Measurements from ENCODE around the gene TAF1L. TPM values are rescaled to one million over a fixed set of nuclear protein-coding genes. Genes with fewer than 3 reads are reported as not detected.
A peak's percentile ranks its signal among the peaks of the same experiment; 100 is the strongest.
"Not testable (repeated sequence)": the region's sequence is repeated elsewhere in the genome, so short reads cannot be mapped to it uniquely, and the experiment has no call there.

TAF1L gene
- total RNA-seq, 1 experiment from 2014 or later = not detected

- not testable (repeated sequence) for H3K9me3 ChIP-seq (ENCODE audit: low read length); H3K79me2 ChIP-seq (ENCODE audit: low read length); H3K4me3 ChIP-seq (ENCODE audit: low read length); H3K36me3 ChIP-seq (ENCODE audit: insufficient read depth, low read length); H3K27me3 ChIP-seq (ENCODE audit: low read length); H3K4me1 ChIP-seq (ENCODE audit: low read length); H2AFZ ChIP-seq (ENCODE audit: low read length); H3K9ac ChIP-seq (ENCODE audit: low read length); H4K20me1 ChIP-seq (ENCODE audit: insufficient read depth, low read depth, low read length); H3K4me2 ChIP-seq (ENCODE audit: low read depth, low read length, poor library complexity, severe bottlenecking); H3K9me2 ChIP-seq (replicated peaks; ENCODE audit: insufficient read depth, low read length); H3K27ac ChIP-seq (ENCODE audit: low read length); DNase-seq
Observed at GRCh38 chr9:32633151-32633550, 2.3 kb downstream of the TAF1L start.

GRCh38 chr9:32631991-32632390 is 3.5 kb downstream of the TAF1L start:
- Histone ChIP-seq H3K9me3 (ENCODE audit: low read length) (no peaks in the 10 kb centered on the region), H3K79me2 (ENCODE audit: low read length) (no peaks in the 10 kb centered on the region), H2AFZ (ENCODE audit: low read length) (no peak overlapping the region), H3K9me2 (replicated peaks; ENCODE audit: insufficient read depth, low read length) (no peaks in the 10 kb centered on the region), H3K4me3 (ENCODE audit: low read length) (no peak overlapping the region), H3K27me3 (ENCODE audit: low read length) (no peaks in the 10 kb centered on the region), H3K36me3 (ENCODE audit: insufficient read depth, low read length) (no peaks in the 10 kb centered on the region), H4K20me1 (ENCODE audit: insufficient read depth, low read depth, low read length) (no peaks in the 10 kb centered on the region), H3K4me2 (ENCODE audit: low read depth, low read length, poor library complexity, severe bottlenecking) (no peak overlapping the region), H3K27ac (ENCODE audit: low read length) (no peak overlapping the region), H3K9ac (ENCODE audit: low read length) (no peak overlapping the region), H3K4me1 (ENCODE audit: low read length) (no peaks in the 10 kb centered on the region)
- no peak for DNase-seq

GRCh38 chr9:32627394-32627954 is 8.0 kb downstream of the TAF1L start:
- Histone ChIP-seq H3K4me2 (ENCODE audit: low read depth, low read length, poor library complexity, severe bottlenecking) (no peak overlapping the region), H3K27me3 (ENCODE audit: low read length) (no peaks in the 10 kb centered on the region), H4K20me1 (ENCODE audit: insufficient read depth, low read depth, low read length) (no peaks in the 10 kb centered on the region), H3K4me3 (ENCODE audit: low read length) (no peak overlapping the region), H3K79me2 (ENCODE audit: low read length) (no peaks in the 10 kb centered on the region), H3K9ac (ENCODE audit: low read length) (no peak overlapping the region), H3K4me1 (ENCODE audit: low read length) (no peaks in the 10 kb centered on the region), H3K9me2 (replicated peaks; ENCODE audit: insufficient read depth, low read length) (no peaks in the 10 kb centered on the region), H3K27ac (ENCODE audit: low read length) (no peak overlapping the region), H2AFZ (ENCODE audit: low read length) (no peak overlapping the region), H3K36me3 (ENCODE audit: insufficient read depth, low read length) (no peaks in the 10 kb centered on the region), H3K9me3 (ENCODE audit: low read length) (no peaks in the 10 kb centered on the region)
- DNase-seq = no peak

- Histone ChIP-seq H3K4me2 (ENCODE audit: low read depth, low read length, poor library complexity, severe bottlenecking) (no peak overlapping the region), H3K4me1 (ENCODE audit: low read length) (no peaks in the 10 kb centered on the region), H3K4me3 (ENCODE audit: low read length) (no peak overlapping the region), H3K79me2 (ENCODE audit: low read length) (no peaks in the 10 kb centered on the region), H3K36me3 (ENCODE audit: insufficient read depth, low read length) (no peaks in the 10 kb centered on the region), H3K27ac (ENCODE audit: low read length) (no peak overlapping the region), H3K9me3 (ENCODE audit: low read length) (no peaks in the 10 kb centered on the region), H4K20me1 (ENCODE audit: insufficient read depth, low read depth, low read length) (no peaks in the 10 kb centered on the region), H3K27me3 (ENCODE audit: low read length) (no peaks in the 10 kb centered on the region), H2AFZ (ENCODE audit: low read length) (no peak overlapping the region), H3K9ac (ENCODE audit: low read length) (no peak overlapping the region), H3K9me2 (replicated peaks; ENCODE audit: insufficient read depth, low read length) (no peaks in the 10 kb centered on the region)
- no peak for DNase-seq
Observed at GRCh38 chr9:32625320-32625719, 10.1 kb downstream of the TAF1L start.

GRCh38 chr9:32622948-32623347 is 12.5 kb downstream of the TAF1L start:
- Histone ChIP-seq H3K4me3 (ENCODE audit: low read length) (no peak overlapping the region), H3K9me3 (ENCODE audit: low read length) (no peaks in the 10 kb centered on the region), H3K36me3 (ENCODE audit: insufficient read depth, low read length) (no peaks in the 10 kb centered on the region), H3K4me2 (ENCODE audit: low read depth, low read length, poor library complexity, severe bottlenecking) (no peak overlapping the region), H3K4me1 (ENCODE audit: low read length) (no peaks in the 10 kb centered on the region), H3K9ac (ENCODE audit: low read length) (no peak overlapping the region), H3K27ac (ENCODE audit: low read length) (no peak overlapping the region), H2AFZ (ENCODE audit: low read length) (no peak overlapping the region), H3K27me3 (ENCODE audit: low read length) (no peaks in the 10 kb centered on the region), H3K9me2 (replicated peaks; ENCODE audit: insufficient read depth, low read length) (no peaks in the 10 kb centered on the region), H3K79me2 (ENCODE audit: low read length) (no peaks in the 10 kb centered on the region), H4K20me1 (ENCODE audit: insufficient read depth, low read depth, low read length) (no peaks in the 10 kb centered on the region)
- no peak for DNase-seq

GRCh38 chr9:32618261-32618660 is 17.2 kb downstream of the TAF1L start:
- Histone ChIP-seq H3K79me2 (ENCODE audit: low read length) (no peaks in the 10 kb centered on the region), H2AFZ (ENCODE audit: low read length) (no peak overlapping the region), H3K27ac (ENCODE audit: low read length) (no peak overlapping the region), H3K4me2 (ENCODE audit: low read depth, low read length, poor library complexity, severe bottlenecking) (no peak overlapping the region), H3K4me1 (ENCODE audit: low read length) (no peaks in the 10 kb centered on the region), H3K27me3 (ENCODE audit: low read length) (no peaks in the 10 kb centered on the region), H3K9me2 (replicated peaks; ENCODE audit: insufficient read depth, low read length) (no peaks in the 10 kb centered on the region), H4K20me1 (ENCODE audit: insufficient read depth, low read depth, low read length) (no peaks in the 10 kb centered on the region), H3K4me3 (ENCODE audit: low read length) (no peak overlapping the region), H3K9ac (ENCODE audit: low read length) (no peak overlapping the region), H3K9me3 (ENCODE audit: low read length) (no peaks in the 10 kb centered on the region), H3K36me3 (ENCODE audit: insufficient read depth, low read length) (no peaks in the 10 kb centered on the region)
- no peak for DNase-seq

GRCh38 chr9:32606811-32607210 is 28.7 kb downstream of the TAF1L start:
- no peak overlapping the region for H3K27ac ChIP-seq (ENCODE audit: low read length)
- no peaks in the 10 kb centered on the region for H4K20me1 ChIP-seq (ENCODE audit: insufficient read depth, low read depth, low read length)

GRCh38 chr9:32603914-32604852 is 31.3 kb downstream of the TAF1L start:
- Histone ChIP-seq H3K4me1 (ENCODE audit: low read length) (peaks cover 58% of the 10 kb centered on the region), H3K36me3 (ENCODE audit: insufficient read depth, low read length) (no peaks in the 10 kb centered on the region), H2AFZ (ENCODE audit: low read length) (peak overlapping the region; percentile 79; the same call in 1 of the 2 replicates), H3K4me3 (ENCODE audit: low read length) (peak overlapping the region; percentile 43; the same call in 1 of the 2 replicates), H3K27me3 (ENCODE audit: low read length) (no peaks in the 10 kb centered on the region), H3K79me2 (ENCODE audit: low read length) (no peaks in the 10 kb centered on the region), H3K9ac (ENCODE audit: low read length) (peak overlapping the region; percentile 50), H3K4me2 (ENCODE audit: low read depth, low read length, poor library complexity, severe bottlenecking) (peak overlapping the region; percentile 65), H3K27ac (ENCODE audit: low read length) (peak overlapping the region; percentile 89), H3K9me2 (replicated peaks; ENCODE audit: insufficient read depth, low read length) (no peaks in the 10 kb centered on the region), H3K9me3 (ENCODE audit: low read length) (peaks cover 9% of the 10 kb centered on the region; the same call in 1 of the 2 replicates), H4K20me1 (ENCODE audit: insufficient read depth, low read depth, low read length) (no peaks in the 10 kb centered on the region)
- peak; percentile 88 for DNase-seq

More at GRCh38 chr9:32606811-32607210, 28.7 kb downstream of the TAF1L start:
- H3K9ac ChIP-seq (ENCODE audit: low read length) = no peak overlapping the region
- no peaks in the 10 kb centered on the region for H3K79me2 ChIP-seq (ENCODE audit: low read length)
- no peaks in the 10 kb centered on the region for H3K9me2 ChIP-seq (replicated peaks; ENCODE audit: insufficient read depth, low read length)
- no peak overlapping the region for H2AFZ ChIP-seq (ENCODE audit: low read length)
- H3K27me3 ChIP-seq (ENCODE audit: low read length) = no peaks in the 10 kb centered on the region
- DNase-seq = no peak
- H3K4me2 ChIP-seq (ENCODE audit: low read depth, low read length, poor library complexity, severe bottlenecking) = no peak overlapping the region
- H3K4me1 ChIP-seq (ENCODE audit: low read length) = peaks cover 34% of the 10 kb centered on the region
- H3K4me3 ChIP-seq (ENCODE audit: low read length) = no peak overlapping the region
- peaks cover 9% of the 10 kb centered on the region; the same call in 1 of the 2 replicates for H3K9me3 ChIP-seq (ENCODE audit: low read length)
- no peaks in the 10 kb centered on the region for H3K36me3 ChIP-seq (ENCODE audit: insufficient read depth, low read length)

Measured in Karpas-422 (cell line).